Measurements from ENCODE around the gene SLC36A1. TPM values are rescaled to one million over a fixed set of nuclear protein-coding genes. Genes with fewer than 3 reads are reported as not detected.

SLC36A1 gene
- total RNA-seq, 2 experiments from 2014 or later = 3.4 to 4.4 TPM

GRCh38 chr5:151427258-151427657 is 20.1 kb upstream of the SLC36A1 start:
- H3K27ac Mint-ChIP-seq = no peak overlapping the region
- H3K4me1 Mint-ChIP-seq = no peaks in the 10 kb centered on the region
- DNase-seq = peak; percentile 37
- ChIA-PET POLR2A (interaction anchor here (0.6 kb wide), 1 partner anchor 181 kb away, joined by 3 read pairs; no protein-coding TSS in a partner anchor), CTCF (interaction anchor here (0.5 to 1.8 kb wide), 3 partner anchors 18 to 970 kb away, joined by 3 to 6 read pairs (median 3); no protein-coding TSS in a partner anchor)
- H3K27me3 Mint-ChIP-seq = peaks cover 15% of the 10 kb centered on the region
- no peak for ATAC-seq
- no peak overlapping the region for H3K4me3 Mint-ChIP-seq
- intact Hi-C loops (cut with DNase I, micrococcal nuclease) = no loop called here
- no peaks in the 10 kb centered on the region for H3K9me3 Mint-ChIP-seq (ENCODE audit: low read depth)
- H3K36me3 Mint-ChIP-seq (ENCODE audit: low read depth) = no peaks in the 10 kb centered on the region

DNA sequence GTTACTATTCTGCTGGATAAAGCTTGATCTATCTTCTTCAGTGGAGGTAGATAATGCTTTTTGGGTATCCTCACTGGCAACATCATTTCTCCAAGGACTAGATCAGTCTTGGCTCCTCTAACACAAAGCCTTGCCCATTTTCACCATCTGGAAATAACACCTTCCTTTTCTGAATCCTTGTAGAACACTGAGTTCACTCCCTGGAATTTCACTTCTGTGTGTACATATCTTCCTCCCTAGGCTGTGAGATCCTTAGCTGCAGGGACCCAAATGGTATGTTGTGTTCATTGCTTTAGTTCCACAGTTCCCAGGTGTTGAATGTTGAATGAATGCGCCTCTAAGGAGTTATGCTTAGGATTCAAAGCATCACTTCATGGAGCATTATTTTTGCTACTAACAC is 16.7 kb upstream of the SLC36A1 start:
- no peak overlapping the region for H3K27ac Mint-ChIP-seq
- no peak for ATAC-seq
- no peaks in the 10 kb centered on the region for H3K9me3 Mint-ChIP-seq (ENCODE audit: low read depth)
- intact Hi-C loops (cut with DNase I, micrococcal nuclease) = no loop called here
- H3K27me3 Mint-ChIP-seq = peaks cover 4% of the 10 kb centered on the region
- no peak overlapping the region for H3K4me3 Mint-ChIP-seq
- no peak for DNase-seq
- CTCF ChIA-PET = interaction anchor here (0.8 to 1.1 kb wide), 3 partner anchors 17 to 207 kb away, joined by 3 to 4 read pairs (median 3); partner anchors contain the start of gene SLC36A1
- POLR2A ChIA-PET = no interaction called here
- no peaks in the 10 kb centered on the region for H3K36me3 Mint-ChIP-seq (ENCODE audit: low read depth)
- H3K4me1 Mint-ChIP-seq = no peaks in the 10 kb centered on the region

GRCh38 chr5:151431666-151432065 is 15.7 kb upstream of the SLC36A1 start:
- CTCF ChIA-PET = no interaction called here
- intact Hi-C loops (cut with DNase I, micrococcal nuclease) = no loop called here

DNA sequence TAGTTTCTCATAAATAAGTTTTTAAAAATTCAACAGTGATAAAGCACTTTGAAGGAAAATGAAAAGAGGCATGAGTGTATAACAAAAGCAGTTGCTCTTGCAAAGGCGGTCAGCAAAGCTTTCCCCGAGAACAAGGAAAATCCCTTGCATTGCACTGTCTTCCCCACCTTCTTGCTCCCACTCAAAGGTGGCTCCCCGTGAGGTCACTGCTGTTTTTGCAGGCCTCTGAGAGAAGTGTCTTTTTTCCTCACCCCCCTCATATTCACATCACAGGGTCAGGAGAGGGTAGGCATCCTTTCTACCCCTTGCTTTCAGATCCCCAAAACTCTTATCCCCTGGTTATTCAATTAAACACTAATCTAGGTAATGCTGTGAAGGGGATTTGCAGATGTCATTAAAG is 15.2 kb upstream of the SLC36A1 start:
- ATAC-seq (no peak), DNase-seq (no peak)
- no peaks in the 10 kb centered on the region for H3K4me1 Mint-ChIP-seq
- no peak overlapping the region for H3K27ac Mint-ChIP-seq
- H3K36me3 Mint-ChIP-seq (ENCODE audit: low read depth) = no peaks in the 10 kb centered on the region
- POLR2A ChIA-PET = no interaction called here
- H3K27me3 Mint-ChIP-seq = peaks cover 4% of the 10 kb centered on the region
- CTCF ChIA-PET = interaction anchor here (1.2 kb wide), 1 partner anchor 16 kb away, joined by 4 read pairs; the partner anchor contains the start of gene SLC36A1
- no peaks in the 10 kb centered on the region for H3K9me3 Mint-ChIP-seq (ENCODE audit: low read depth)
- intact Hi-C loops (cut with DNase I, micrococcal nuclease) = no loop called here
- no peak overlapping the region for H3K4me3 Mint-ChIP-seq

More at GRCh38 chr5:151431666-151432065, 15.7 kb upstream of the SLC36A1 start:
- DNase-seq (no peak), ATAC-seq (no peak)
- no peaks in the 10 kb centered on the region for H3K36me3 Mint-ChIP-seq (ENCODE audit: low read depth)
- H3K9me3 Mint-ChIP-seq (ENCODE audit: low read depth) = no peaks in the 10 kb centered on the region
- peaks cover 4% of the 10 kb centered on the region for H3K27me3 Mint-ChIP-seq
- H3K27ac Mint-ChIP-seq = no peak overlapping the region
- H3K4me1 Mint-ChIP-seq = no peaks in the 10 kb centered on the region
- POLR2A ChIA-PET = no interaction called here
- H3K4me3 Mint-ChIP-seq = no peak overlapping the region

DNA sequence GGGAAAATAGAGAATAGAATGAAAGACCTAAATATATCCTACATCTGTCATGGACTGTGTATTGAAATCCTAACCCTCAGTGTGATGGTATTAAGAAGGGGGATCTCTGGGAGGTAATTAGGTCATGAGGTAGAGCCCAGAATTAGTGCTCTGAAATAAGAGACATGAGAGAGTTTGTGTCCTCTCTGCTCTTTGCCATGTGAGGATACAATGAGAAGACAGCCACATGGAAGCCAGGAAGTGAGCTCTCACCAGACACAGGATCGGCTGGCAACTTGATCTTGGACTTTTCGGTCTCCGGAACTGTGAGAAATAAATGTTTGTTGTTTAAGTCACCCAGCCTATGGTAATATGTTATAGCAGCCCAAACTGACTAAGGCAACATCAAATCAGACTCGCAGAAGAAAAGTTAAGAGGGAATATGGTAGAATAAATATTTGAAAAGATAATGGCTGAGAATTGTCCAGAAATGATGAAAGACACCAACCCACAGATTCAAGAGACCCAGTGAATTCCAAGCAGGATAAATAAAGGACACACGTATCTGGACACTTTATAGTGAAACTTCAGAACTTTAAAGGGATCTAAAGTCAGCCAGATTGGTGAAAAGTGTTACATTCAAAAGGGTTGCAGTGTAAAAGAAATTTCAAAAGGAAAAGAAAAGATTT is 12.7 kb upstream of the SLC36A1 start:
- intact Hi-C loops (cut with DNase I, micrococcal nuclease) = no loop called here
- Mint-ChIP-seq H3K36me3 (ENCODE audit: low read depth) (no peaks in the 10 kb centered on the region), H3K27me3 (peaks cover 16% of the 10 kb centered on the region), H3K9me3 (ENCODE audit: low read depth) (no peaks in the 10 kb centered on the region), H3K4me1 (no peaks in the 10 kb centered on the region), H3K27ac (no peak overlapping the region), H3K4me3 (no peak overlapping the region)
- no peak for ATAC-seq
- CTCF ChIA-PET = interaction anchor here (1.3 kb wide), 1 partner anchor 11 kb away, joined by 3 read pairs; no protein-coding TSS in a partner anchor
- DNase-seq = no peak
- POLR2A ChIA-PET = no interaction called here

- DNase-seq (peak; percentile 40), ATAC-seq (peak; percentile 6)
- Mint-ChIP-seq H3K4me1 (peaks cover 22% of the 10 kb centered on the region), H3K9me3 (ENCODE audit: low read depth) (no peaks in the 10 kb centered on the region), H3K27ac (peak overlapping the region; percentile 88), H3K36me3 (ENCODE audit: low read depth) (no peaks in the 10 kb centered on the region), H3K4me3 (peak overlapping the region; percentile 93), H3K27me3 (peaks cover 10% of the 10 kb centered on the region)
- ChIA-PET POLR2A (no interaction called here), CTCF (interaction anchor here (0.6 to 3.9 kb wide), 26 partner anchors 8 to 697 kb away, joined by 3 to 42 read pairs (median 4); partner anchors contain the start of gene G3BP1)
- intact Hi-C loops (cut with DNase I, micrococcal nuclease) = loop anchor here (5.0 kb wide), 2 partner anchors 176 to 309 kb away; partner anchors contain the start of gene ATOX1 (in 1 of the 2)
Measured at GRCh38 chr5:151448038-151448985, 909 bp downstream of the SLC36A1 start.

DNA sequence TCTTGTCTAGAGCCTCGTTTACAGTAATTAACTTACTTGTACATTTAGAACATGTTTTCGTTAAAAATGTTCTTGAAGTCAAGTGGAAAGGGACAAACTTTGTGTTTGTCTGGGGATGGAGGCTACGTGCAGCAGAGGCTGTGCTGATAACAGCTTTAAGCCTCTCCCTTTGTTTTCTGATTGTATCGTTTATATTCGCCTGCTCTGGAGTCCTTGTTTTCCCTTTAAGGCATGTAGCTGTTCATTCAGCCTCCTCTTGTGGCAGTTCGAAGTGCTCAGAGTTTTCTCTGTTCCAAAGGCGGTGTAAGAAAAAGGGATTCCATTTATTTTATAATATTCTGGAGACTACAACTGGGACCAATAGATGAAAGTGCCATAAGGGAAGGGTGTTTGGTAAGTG is 1.9 kb downstream of the SLC36A1 start:
- POLR2A ChIA-PET = no interaction called here
- Mint-ChIP-seq H3K4me1 (peaks cover 22% of the 10 kb centered on the region), H3K27ac (no peak overlapping the region), H3K27me3 (peaks cover 5% of the 10 kb centered on the region), H3K9me3 (ENCODE audit: low read depth) (no peaks in the 10 kb centered on the region), H3K4me3 (peak overlapping the region; percentile 93), H3K36me3 (ENCODE audit: low read depth) (no peaks in the 10 kb centered on the region)
- no peak for DNase-seq
- ATAC-seq = no peak
- CTCF ChIA-PET = interaction anchor here (0.8 to 3.9 kb wide), 6 partner anchors 9 to 202 kb away, joined by 3 to 42 read pairs (median 4); no protein-coding TSS in a partner anchor
- intact Hi-C loops (cut with DNase I, micrococcal nuclease) = loop anchor here (5.0 kb wide), 2 partner anchors 177 to 308 kb away; partner anchors contain the start of gene ATOX1 (in 1 of the 2)

- Mint-ChIP-seq H3K36me3 (ENCODE audit: low read depth) (no peaks in the 10 kb centered on the region), H3K27me3 (peaks cover 5% of the 10 kb centered on the region), H3K9me3 (ENCODE audit: low read depth) (no peaks in the 10 kb centered on the region), H3K4me3 (no peak overlapping the region), H3K4me1 (peaks cover 22% of the 10 kb centered on the region), H3K27ac (no peak overlapping the region)
- DNase-seq (no peak), ATAC-seq (no peak)
- intact Hi-C loops (cut with DNase I, micrococcal nuclease) = loop anchor here (5.0 kb wide), 2 partner anchors 178 to 307 kb away; partner anchors contain the start of gene ATOX1 (in 1 of the 2)
- ChIA-PET CTCF (interaction anchor here (0.8 to 3.9 kb wide), 4 partner anchors 9 to 202 kb away, joined by 3 to 42 read pairs (median 4); no protein-coding TSS in a partner anchor), POLR2A (no interaction called here)
Measured at GRCh38 chr5:151449839-151450238, 2.4 kb downstream of the SLC36A1 start.

GRCh38 chr5:151450605-151451004 is 3.2 kb downstream of the SLC36A1 start:
- intact Hi-C loops (cut with DNase I, micrococcal nuclease) = no loop called here
- ChIA-PET POLR2A (no interaction called here), CTCF (interaction anchor here (1.0 to 3.9 kb wide), 2 partner anchors 201 to 207 kb away, joined by 3 to 42 read pairs; no protein-coding TSS in a partner anchor)
- Mint-ChIP-seq H3K4me3 (no peak overlapping the region), H3K27ac (no peak overlapping the region), H3K4me1 (peaks cover 22% of the 10 kb centered on the region), H3K36me3 (ENCODE audit: low read depth) (no peaks in the 10 kb centered on the region), H3K9me3 (ENCODE audit: low read depth) (no peaks in the 10 kb centered on the region), H3K27me3 (peaks cover 2% of the 10 kb centered on the region)
- no peak for ATAC-seq
- DNase-seq = no peak

- Mint-ChIP-seq H3K27me3 (no peaks in the 10 kb centered on the region), H3K4me1 (peaks cover 22% of the 10 kb centered on the region), H3K4me3 (no peak overlapping the region), H3K36me3 (ENCODE audit: low read depth) (no peaks in the 10 kb centered on the region), H3K9me3 (ENCODE audit: low read depth) (no peaks in the 10 kb centered on the region), H3K27ac (no peak overlapping the region)
- POLR2A ChIA-PET = no interaction called here
- DNase-seq (no peak), ATAC-seq (no peak)
- CTCF ChIA-PET = interaction anchor here (0.6 to 1.4 kb wide), 3 partner anchors 49 to 206 kb away, joined by 3 to 4 read pairs (median 3); no protein-coding TSS in a partner anchor
- intact Hi-C loops (cut with DNase I, micrococcal nuclease) = no loop called here
Measured at GRCh38 chr5:151451626-151452520, 4.5 kb downstream of the SLC36A1 start.

Data from activated CD4-positive, alpha-beta T cell treated with anti-CD3 and anti-CD28 coated beads for 36 hours (primary cell).